OCI-LY3 (cell line): ENCODE measurements around the gene EGFLAM.

ENCODE experiments used
- H2AFZ ChIP-seq: fragments of 200-600, 300-600 bp; shearing (Covaris generic); 2 replicates; pipeline ENCODE4 v1.6.0; 2014; ENCODE audit warnings: antibody characterized with exemption, low read depth, low read length
- H3K27ac ChIP-seq: fragments of 200-600, 300-600 bp; sonication (generic); 2 replicates; pipeline ENCODE4 v1.5.1; 2014; ENCODE audit warnings: mild to moderate bottlenecking, low read length, moderate library complexity, mixed read lengths
- H3K27me3 ChIP-seq: fragments of 200-600, 300-600 bp; sonication (generic); 2 replicates; pipeline ENCODE4 v1.6.1; 2014; ENCODE audit warnings: low read depth, low read length, mixed read lengths
- H3K36me3 ChIP-seq: fragments of 200-600, 300-600 bp; sonication (generic); replicated peaks from 2 replicates; pipeline ENCODE3; 2014; ENCODE audit warnings: low read depth, low read length, mixed read lengths
- H3K4me1 ChIP-seq: fragments of 300-600, 200-600 bp; sonication (generic); 2 replicates; pipeline ENCODE4 v1.6.1; 2014; ENCODE audit warnings: low read length, mixed read lengths
- H3K4me2 ChIP-seq: fragments of 200-600, 300-600 bp; sonication (generic); 2 replicates; pipeline ENCODE4 v1.6.1; 2014; ENCODE audit warnings: low read length, mixed read lengths
- H3K4me3 ChIP-seq: fragments of 300-600, 200-600 bp; sonication (generic); 2 replicates; pipeline ENCODE4 v1.5.1; 2014; ENCODE audit warnings: antibody characterized with exemption, mild to moderate bottlenecking, low read length, moderate library complexity
- H3K79me2 ChIP-seq: fragments of 300-600, 200-600 bp; shearing (Covaris generic); 2 replicates; pipeline ENCODE4 v1.6.1; 2014; ENCODE audit warnings: mild to moderate bottlenecking, low read length, mixed read lengths
- H3K9ac ChIP-seq: fragments of 300-600, 200-600 bp; shearing (Covaris generic); 2 replicates; pipeline ENCODE4 v1.6.0; 2014; ENCODE audit warnings: mild to moderate bottlenecking, low read length, moderate library complexity
- H3K9me3 ChIP-seq: fragments of 200-600, 300-600 bp; shearing (Covaris generic); 2 replicates; pipeline ENCODE4 v1.6.1; 2014; ENCODE audit warnings: low read length, mixed read lengths; ENCODE audit not compliant: insufficient read depth
- H4K20me1 ChIP-seq: fragments of 200-600, 300-600 bp; sonication (generic); 2 replicates; pipeline ENCODE4 v1.6.1; 2016; ENCODE audit warnings: low read length, mixed read lengths; ENCODE audit not compliant: insufficient read depth
- CTCF ChIP-seq: fragments of 200-600, 300-600 bp; sonication (generic); IDR thresholded peaks from 2 replicates; pipeline ENCODE4 v1.5.1; 2014; ENCODE audit warnings: antibody characterized with exemption, low read length, low read depth
- EZH2phosphoT487 ChIP-seq: fragments of 200-600 bp; shearing (Covaris generic); IDR thresholded peaks from 2 replicates; pipeline ENCODE4 v1.6.1; 2018; ENCODE audit warnings: antibody characterized with exemption, mixed run types, low read depth

EGFLAM gene

GRCh38 chr5:38468202-38468673 lies 209.9 kb downstream of the EGFLAM start:
- Histone ChIP-seq H4K20me1 (peaks cover 16% of the 10 kb centered on the region; the same call in 1 of the 2 replicates), H3K4me3 (no peak overlapping the region), H3K79me2 (no peaks in the 10 kb centered on the region), H3K27me3 (peaks cover 40% of the 10 kb centered on the region), H3K4me1 (no peaks in the 10 kb centered on the region), H3K9ac (no peak overlapping the region), H3K36me3 (no peaks in the 10 kb centered on the region), H3K9me3 (no peaks in the 10 kb centered on the region), H3K27ac (no peak overlapping the region), H2AFZ (no peak overlapping the region), H3K4me2 (no peak overlapping the region)
- TF ChIP-seq EZH2phosphoT487: no peak

- no peaks in the 10 kb centered on the region for H3K9me3 ChIP-seq
- H3K27me3 ChIP-seq: peaks cover 40% of the 10 kb centered on the region
- H2AFZ ChIP-seq: no peak overlapping the region
- H3K9ac ChIP-seq: no peak overlapping the region
- peaks cover 16% of the 10 kb centered on the region; the same call in 1 of the 2 replicates for H4K20me1 ChIP-seq
- H3K27ac ChIP-seq: no peak overlapping the region
- H3K79me2 ChIP-seq: no peaks in the 10 kb centered on the region
- no peak overlapping the region for H3K4me2 ChIP-seq
- no peaks in the 10 kb centered on the region for H3K36me3 ChIP-seq
- H3K4me1 ChIP-seq: no peaks in the 10 kb centered on the region
- TF ChIP-seq CTCF (no peak), EZH2phosphoT487 (no peak)
- H3K4me3 ChIP-seq: no peak overlapping the region
Observed at GRCh38 chr5:38468978-38469706, 210.8 kb downstream of the EGFLAM start.

DNA sequence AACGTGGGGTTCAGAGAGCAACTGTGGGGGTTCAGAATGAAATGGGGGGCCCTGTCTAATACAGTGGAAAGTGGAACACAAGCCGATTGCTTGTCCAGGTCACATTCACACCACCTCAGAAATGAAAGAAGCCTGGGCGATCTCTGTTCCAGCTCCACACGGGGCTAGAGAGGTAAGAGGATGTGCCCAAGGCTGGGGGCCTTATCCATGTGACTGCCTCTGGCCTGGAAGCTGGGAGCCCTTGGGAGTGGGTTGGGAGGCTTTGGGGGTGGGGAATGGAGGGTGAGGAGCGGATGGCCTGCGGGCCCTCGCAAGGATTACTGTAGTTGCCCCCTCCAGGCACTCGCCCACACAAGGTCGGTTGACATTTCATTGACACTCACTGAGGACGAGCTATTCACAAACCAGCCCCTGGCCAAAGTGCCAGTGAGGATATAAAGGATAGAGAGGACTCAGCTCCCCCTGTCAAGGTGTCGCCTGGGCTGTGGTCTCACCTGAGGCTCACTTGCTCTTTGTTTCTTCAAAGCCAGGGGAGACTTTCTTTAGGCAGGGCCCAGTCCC lies 211.4 kb downstream of the EGFLAM start:
- Histone ChIP-seq H3K4me1 (no peaks in the 10 kb centered on the region), H3K9ac (no peak overlapping the region), H2AFZ (no peak overlapping the region), H3K36me3 (no peaks in the 10 kb centered on the region), H3K4me2 (no peak overlapping the region), H3K4me3 (no peak overlapping the region), H3K9me3 (no peaks in the 10 kb centered on the region), H3K27me3 (peaks cover 46% of the 10 kb centered on the region), H3K79me2 (no peaks in the 10 kb centered on the region), H4K20me1 (peaks cover 16% of the 10 kb centered on the region; the same call in 1 of the 2 replicates), H3K27ac (no peak overlapping the region)
- TF ChIP-seq CTCF (no peak), EZH2phosphoT487 (no peak)

DNA sequence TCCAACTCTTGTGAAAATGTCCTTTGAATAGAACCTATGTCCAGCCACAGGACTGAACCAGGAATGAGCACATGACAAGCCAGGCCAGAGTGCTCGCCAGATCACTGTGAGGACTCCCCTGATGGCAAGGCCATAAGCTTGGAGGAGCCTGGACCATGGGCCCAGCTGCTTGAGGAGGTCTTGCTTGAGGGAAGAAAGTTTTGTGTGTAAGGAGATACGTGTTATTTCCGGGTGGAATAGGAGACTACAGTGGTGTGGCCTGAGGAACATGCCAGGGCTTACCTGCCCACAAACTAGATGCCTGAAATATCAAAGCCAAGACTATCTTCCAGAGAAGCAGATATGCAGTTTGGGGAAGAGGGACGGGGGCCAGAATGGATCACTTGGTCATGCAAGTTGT lies 213.3 kb downstream of the EGFLAM start:
- no peak for TF ChIP-seq EZH2phosphoT487
- no peak for TF ChIP-seq CTCF
- Histone ChIP-seq H4K20me1 (peaks cover 16% of the 10 kb centered on the region; the same call in 1 of the 2 replicates), H3K4me2 (no peak overlapping the region), H3K36me3 (no peaks in the 10 kb centered on the region), H3K9ac (no peak overlapping the region), H3K4me3 (no peak overlapping the region), H3K9me3 (no peaks in the 10 kb centered on the region), H3K4me1 (no peaks in the 10 kb centered on the region), H3K79me2 (no peaks in the 10 kb centered on the region), H3K27me3 (peaks cover 34% of the 10 kb centered on the region), H3K27ac (no peak overlapping the region), H2AFZ (no peak overlapping the region)
